ENCODE measurements around the gene PAX2. TPM values are rescaled to one million over a fixed set of nuclear protein-coding genes. Genes with fewer than 3 reads are reported as not detected.

Gene PAX2
- total and polyA plus RNA-seq, 2 donors: 0.09 to 0.43 TPM

DNA sequence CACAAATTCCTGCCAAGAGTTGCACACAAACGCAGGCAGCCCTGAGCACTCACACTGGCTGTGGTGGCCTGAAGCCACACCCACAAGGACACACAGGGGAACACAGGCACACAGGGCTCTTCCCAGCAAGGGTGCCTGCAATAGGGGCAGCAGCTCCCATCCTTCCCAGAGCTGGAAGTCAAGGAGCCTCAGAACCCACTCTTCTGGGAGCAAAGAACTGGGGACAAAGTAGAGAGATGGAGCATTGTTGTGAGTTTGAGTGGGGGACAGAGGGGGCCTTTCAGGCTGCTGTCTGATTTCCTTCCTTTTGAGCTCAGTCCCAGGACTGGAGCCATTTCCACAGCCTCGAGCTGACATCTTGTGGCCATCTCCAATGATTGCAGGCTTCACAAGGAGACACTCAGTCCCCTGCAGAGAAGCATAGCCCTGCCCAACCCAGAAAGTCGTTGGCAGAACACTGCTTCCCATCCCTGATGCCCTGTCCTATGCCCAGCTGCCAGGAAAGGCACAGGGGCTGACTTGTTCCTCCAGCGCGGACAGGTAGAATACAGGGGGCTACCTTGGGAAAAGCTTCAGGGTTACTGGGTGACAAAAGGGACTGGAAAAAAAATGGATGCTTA is 133.0 kb downstream of the PAX2 start:
- WGBS: 12% methylated on average over 5 of the region's 5 CpGs
- DNase-seq (ENCODE audit: low read depth in 6 of 9, low spot score in 9 of 9): peak; percentile 62 to 92 (median 76)
- Histone ChIP-seq H3K27me3 (ENCODE audit: control insufficient read depth in 2 of 2, insufficient read depth in 1 of 2, low read length in 1 of 2) (peaks cover 0 to 4% of the 10 kb centered on the region in 2 donors), H3K27ac (ENCODE audit: low read depth in 1 of 2, low read length in 1 of 2) (peak overlapping the region in 1 of 2 donors; percentile 64), H3K4me1 (ENCODE audit: control insufficient read depth in 2 of 2, insufficient read depth in 2 of 2, low read length in 2 of 2) (peaks cover 42 to 87% of the 10 kb centered on the region in 2 donors), H3K36me3 (ENCODE audit: control insufficient read depth in 2 of 2, insufficient read depth in 2 of 2, low read length in 1 of 2) (no peaks in the 10 kb centered on the region), H3K9me3 (ENCODE audit: control insufficient read depth in 2 of 2, insufficient read depth in 1 of 2, low read length in 1 of 2) (peaks cover 0 to 6% of the 10 kb centered on the region in 2 donors), H3K4me3 (ENCODE audit: low read length in 2 of 2) (no peak overlapping the region)

Other genes starting within 250 kb of the PAX2 start
- 10.5 TPM for gene SEC31B, start 225.7 kb upstream of the PAX2 start, total RNA-seq
- 70.7 TPM for gene SEC31B, start 225.7 kb upstream of the PAX2 start, polyA plus RNA-seq
- gene NDUFB8, start 215.7 kb upstream of the PAX2 start, total RNA-seq: 284 TPM
- 222 TPM for gene NDUFB8, start 215.7 kb upstream of the PAX2 start, polyA plus RNA-seq
- gene HIF1AN, start 209.6 kb upstream of the PAX2 start, total RNA-seq: 7.3 TPM
- 7.4 TPM for gene HIF1AN, start 209.6 kb upstream of the PAX2 start, polyA plus RNA-seq
- gene SLF2, start 167.4 kb downstream of the PAX2 start, total RNA-seq: 26.3 TPM
- 23.8 TPM for gene SLF2, start 167.4 kb downstream of the PAX2 start, polyA plus RNA-seq
- gene SEMA4G, start 223.9 kb downstream of the PAX2 start, total RNA-seq: 0.24 TPM
- gene SEMA4G, start 223.9 kb downstream of the PAX2 start, polyA plus RNA-seq: 1.2 TPM
- gene MRPL43, start 241.9 kb downstream of the PAX2 start, total RNA-seq: 55.0 TPM
- 95.1 TPM for gene MRPL43, start 241.9 kb downstream of the PAX2 start, polyA plus RNA-seq
- gene TWNK, start 242.0 kb downstream of the PAX2 start, total RNA-seq: 9.1 TPM
- gene TWNK, start 242.0 kb downstream of the PAX2 start, polyA plus RNA-seq: 5.9 TPM